SK-N-SH (cell line): ENCODE results near the gene PLCB1. TPM values are rescaled to one million over a fixed set of nuclear protein-coding genes. Genes with fewer than 3 reads are reported as not detected.

Experiments used
- CTCF ChIA-PET: fragments of 300-600, 350-600 bp; formaldehyde crosslinking; extraction: SDS; loops from one replicate; lab custom pipeline; 2021; lab: Yijun Ruan, JAX
- POLR2A ChIA-PET: fragments of 350-600 bp; sonication (Branson Sonifier 250); formaldehyde crosslinking; extraction: SDS; loops from one replicate; lab custom pipeline; 2020; ENCODE audit warnings: antibody characterized with exemption, inconsistent platforms; lab: Yijun Ruan, JAX
- DNase-seq: peaks from one replicate; pipeline ENCODE4 v3.0.0; 2012
- H2AFZ ChIP-seq: fragments of 200-600 bp; sonication (generic); 2 replicates; pipeline ENCODE4 v1.8.1; 2016; ENCODE audit warnings: antibody characterized with exemption, mild to moderate bottlenecking, low read depth
- H3F3A ChIP-seq: fragments of 200-600 bp; sonication (generic); replicated peaks from 2 replicates; pipeline ENCODE3; 2016; ENCODE audit warnings: antibody characterized with exemption, mild to moderate bottlenecking; ENCODE audit not compliant: insufficient read depth
- H3K27ac ChIP-seq, 2 experiments: fragments of 200-500 bp in 1 of 2; fragments of 200-600 bp in 1 of 2; sonication (Bioruptor generic) in 1 of 2; sonication (generic), shearing (Covaris generic) in 1 of 2; 2 replicates each; pipeline versions ENCODE4 v1.5.1 to v1.6.1; 2014 to 2016; ENCODE audit warnings: low read depth in 2 of 2, inconsistent platforms in 1 of 2, low read length in 1 of 2, mild to moderate bottlenecking in 1 of 2, mixed read lengths in 1 of 2
- H3K27me3 ChIP-seq: fragments of 200-600 bp; sonication (generic), shearing (Covaris generic); 2 replicates; pipeline ENCODE4 v1.6.1; 2016; ENCODE audit warnings: mixed run types; ENCODE audit not compliant: insufficient read depth
- H3K36me3 ChIP-seq, 2 experiments: fragments of 200-500 bp in 1 of 2; fragments of 200-600 bp in 1 of 2; sonication (Bioruptor generic) in 1 of 2; sonication (generic) in 1 of 2; replicated peaks in 1 of 2; 2 replicates each; pipeline versions ENCODE3 to v1.5.1; 2014 to 2016; ENCODE audit warnings: low read length in 1 of 2, mild to moderate bottlenecking in 1 of 2; ENCODE audit not compliant: insufficient read depth in 2 of 2, control insufficient read depth in 1 of 2
- H3K4me1 ChIP-seq, 2 experiments: fragments of 200-500 bp in 1 of 2; fragments of 200-600 bp in 1 of 2; sonication (Bioruptor generic) in 1 of 2; sonication (generic), shearing (Covaris generic) in 1 of 2; 2 replicates each; pipeline versions ENCODE4 v1.5.1 to v1.6.1; 2014 to 2016; ENCODE audit warnings: low read depth in 1 of 2, low read length in 1 of 2, mixed run types in 1 of 2; ENCODE audit not compliant: insufficient read depth in 2 of 2, control insufficient read depth in 1 of 2
- H3K4me2 ChIP-seq: fragments of 200-600 bp; sonication (generic), shearing (Covaris generic); 2 replicates; pipeline ENCODE4 v1.6.1; 2017; ENCODE audit warnings: mixed run types
- H3K4me3 ChIP-seq, 2 experiments: fragments of 200-500 bp in 1 of 2; fragments of 200-600 bp in 1 of 2; sonication (Bioruptor generic) in 1 of 2; sonication (generic), shearing (Covaris generic) in 1 of 2; 2 replicates each; pipeline versions ENCODE4 v1.5.1 to v1.8.1; 2014 to 2016; ENCODE audit warnings: low read depth in 2 of 2, inconsistent platforms in 1 of 2, low read length in 1 of 2, mild to moderate bottlenecking in 1 of 2, mixed read lengths in 1 of 2, moderate library complexity in 1 of 2
- H3K79me2 ChIP-seq: fragments of 200-600 bp; sonication (generic); 2 replicates; pipeline ENCODE4 v1.8.1; 2017; ENCODE audit warnings: mild to moderate bottlenecking; ENCODE audit not compliant: insufficient read depth
- H3K9ac ChIP-seq: fragments of 200-600 bp; sonication (generic); 2 replicates; pipeline ENCODE4 v1.6.1; 2017; ENCODE audit warnings: mixed run types
- H3K9me2 ChIP-seq: fragments of 200-600 bp; sonication (generic); 2 replicates; pipeline ENCODE4 v1.6.1; 2017; ENCODE audit warnings: mixed run types
- H3K9me3 ChIP-seq: fragments of 200-600 bp; sonication (generic); 2 replicates; pipeline ENCODE4 v1.6.1; 2017; ENCODE audit warnings: mixed run types, mild to moderate bottlenecking, moderate library complexity
- H4K20me1 ChIP-seq: fragments of 200-600 bp; sonication (generic); 2 replicates; pipeline ENCODE4 v1.6.1; 2017; ENCODE audit warnings: mild to moderate bottlenecking, mixed run types; ENCODE audit not compliant: insufficient read depth
- ELF1 ChIP-seq: IDR thresholded peaks from 2 replicates; pipeline ENCODE4 v1.4.0; 2012
- EZH2phosphoT487 ChIP-seq: fragments of 200-600 bp; sonication (generic); IDR thresholded peaks from 2 replicates; pipeline ENCODE4 v1.6.1; 2017; ENCODE audit warnings: low read depth, mixed run types, mild to moderate bottlenecking, antibody characterized with exemption, moderate library complexity, borderline replicate concordance
- FOXJ3 ChIP-seq: sonication (generic); formaldehyde crosslinking; IDR thresholded peaks from 2 replicates; pipeline ENCODE4 v1.5.1; 2020; ENCODE audit warnings: mild to moderate bottlenecking, missing genetic modification reagents
- GATA2 ChIP-seq: sonication (generic); formaldehyde crosslinking; IDR thresholded peaks from 2 replicates; pipeline ENCODE4 v1.5.0; 2020; ENCODE audit warnings: mild to moderate bottlenecking, missing genetic modification reagents
- IRF3 ChIP-seq: fragments of 150-350 bp; IDR thresholded peaks from 2 replicates; pipeline ENCODE4 v1.6.1; 2016; ENCODE audit warnings: mild to moderate bottlenecking, low read depth, low read length
- JUND ChIP-seq: IDR thresholded peaks from 2 replicates; pipeline ENCODE4 v1.4.0; 2012
- MAX ChIP-seq: IDR thresholded peaks from 2 replicates; pipeline ENCODE4 v1.4.0; 2012; ENCODE audit warnings: low read depth
- MXI1 ChIP-seq: IDR thresholded peaks from 2 replicates; pipeline ENCODE4 v1.6.1; 2012; ENCODE audit warnings: mild to moderate bottlenecking, low read depth, low read length, improper control_type of control experiment
- NFIC ChIP-seq: IDR thresholded peaks from 2 replicates; pipeline ENCODE4 v1.4.0; 2012; ENCODE audit warnings: borderline replicate concordance
- NRF1 ChIP-seq: IDR thresholded peaks from 2 replicates; pipeline ENCODE4 v1.6.1; 2012; ENCODE audit warnings: low read depth, mild to moderate bottlenecking, low read length
- PBX3 ChIP-seq: IDR thresholded peaks from 2 replicates; pipeline ENCODE4; 2012
- RFX5 ChIP-seq: IDR thresholded peaks from 2 replicates; pipeline ENCODE4 v1.6.1; 2012; ENCODE audit warnings: mild to moderate bottlenecking, improper control_type of control experiment, low read length
- SIN3A ChIP-seq: IDR thresholded peaks from 2 replicates; pipeline ENCODE4 v1.6.1; 2012; ENCODE audit warnings: low read depth, mild to moderate bottlenecking, low read length, moderate library complexity, borderline replicate concordance
- TAF1 ChIP-seq: IDR thresholded peaks from 2 replicates; pipeline ENCODE4 v1.6.1; 2012; ENCODE audit warnings: low read depth, mild to moderate bottlenecking, low read length, moderate library complexity, borderline replicate concordance
- TCF12 ChIP-seq: IDR thresholded peaks from 2 replicates; pipeline ENCODE4 v1.4.0; 2012
- USF1 ChIP-seq: IDR thresholded peaks from 2 replicates; pipeline ENCODE4 v1.4.0; 2012; ENCODE audit warnings: low read depth, borderline replicate concordance
- WGBS: methylation state at CpG from one replicate; pipeline ENCODE4 v1.1.6; 2017; ENCODE audit warnings: low lambda C conversion rate; 5-methylcytosine and 5-hydroxymethylcytosine counted together
- polyA plus RNA-seq, 3 experiments: library from polyadenylated mRNA; depleted of rRNA; stranded (reverse); fragments of >200 nt; gene quantifications; 2 replicates each; pipeline ENCODE4 v1.2.3, GENCODE V29; 2012
- TF ChIP-seq, protein P1 (sequence below): fragments of 150-350 bp; IDR thresholded peaks from 2 replicates; pipeline ENCODE4 v1.6.1; 2017; ENCODE audit warnings: antibody characterized with exemption, low read length, low read depth, borderline replicate concordance

PLCB1 gene
- polyA plus RNA-seq, 1 of the 3 experiments (the other 2 are of a cell fraction): 10.5 TPM

DNA sequence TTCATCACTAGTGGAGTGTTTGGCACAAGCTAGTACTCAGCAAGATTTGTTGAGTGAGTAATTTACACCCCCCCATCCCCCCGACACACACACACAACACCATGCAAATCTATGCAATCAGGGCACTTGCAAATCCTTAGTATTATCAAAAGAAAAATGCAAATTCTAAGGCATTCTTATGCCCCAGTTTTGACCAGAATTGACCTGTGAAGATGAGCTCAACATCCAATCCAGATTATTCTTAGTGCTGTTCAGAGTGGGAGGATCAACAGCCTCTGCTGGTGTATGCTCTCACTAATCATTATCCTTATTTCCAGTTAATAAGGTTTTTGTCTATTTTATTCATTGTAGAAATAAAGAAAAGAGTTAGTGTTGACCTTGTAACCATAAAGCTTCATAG is 185.4 kb downstream of the PLCB1 start:
- no peaks in the 10 kb centered on the region for H3K9me2 ChIP-seq
- H3F3A ChIP-seq: no peaks in the 10 kb centered on the region
- 70% methylated on average over 1 of the region's 1 CpG for WGBS
- no peaks in the 10 kb centered on the region for H3K27me3 ChIP-seq
- no peak overlapping the region for H3K4me2 ChIP-seq
- DNase-seq: no peak
- ChIA-PET POLR2A (no interaction called here), CTCF (interaction anchor here (0.8 to 2.3 kb wide), 2 partner anchors 11 to 405 kb away, joined by 3 to 6 read pairs; no protein-coding TSS in a partner anchor)
- no peaks in the 10 kb centered on the region; the same call in 1 of the 2 replicates for H4K20me1 ChIP-seq
- TF ChIP-seq TCF12: no peak
- no peak for TF ChIP-seq IRF3
- TF ChIP-seq TAF1: no peak
- no peak for TF ChIP-seq PBX3
- TF ChIP-seq NRF1: no peak
- no peak for TF ChIP-seq MXI1
- TF ChIP-seq EZH2phosphoT487: no peak
- no peak for TF ChIP-seq ELF1
- TF ChIP-seq USF1: no peak
- TF ChIP-seq RFX5: no peak
- no peak for TF ChIP-seq SIN3A
- TF ChIP-seq JUND: no peak
- no peak for TF ChIP-seq FOXJ3
- TF ChIP-seq GATA2 (CRISPR knock-in tag): no peak
- TF ChIP-seq MAX: no peak
- TF ChIP-seq, protein P1, sequence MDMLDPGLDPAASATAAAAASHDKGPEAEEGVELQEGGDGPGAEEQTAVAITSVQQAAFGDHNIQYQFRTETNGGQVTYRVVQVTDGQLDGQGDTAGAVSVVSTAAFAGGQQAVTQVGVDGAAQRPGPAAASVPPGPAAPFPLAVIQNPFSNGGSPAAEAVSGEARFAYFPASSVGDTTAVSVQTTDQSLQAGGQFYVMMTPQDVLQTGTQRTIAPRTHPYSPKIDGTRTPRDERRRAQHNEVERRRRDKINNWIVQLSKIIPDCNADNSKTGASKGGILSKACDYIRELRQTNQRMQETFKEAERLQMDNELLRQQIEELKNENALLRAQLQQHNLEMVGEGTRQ: no peak
- no peak for TF ChIP-seq NFIC
- no peaks in the 10 kb centered on the region for H3K9me3 ChIP-seq
- H3K4me1 ChIP-seq: no peaks in the 10 kb centered on the region; a peak in 1 of 4 replicates
- H3K27ac ChIP-seq: no peak overlapping the region
- H3K9ac ChIP-seq: no peak overlapping the region
- peaks cover 0 to under 1% of the 10 kb centered on the region in 2 experiments for H3K36me3 ChIP-seq
- no peak overlapping the region for H3K4me3 ChIP-seq
- no peaks in the 10 kb centered on the region; the same call in 1 of the 2 replicates for H3K79me2 ChIP-seq
- no peak overlapping the region for H2AFZ ChIP-seq
